NCI-H1105 treated with DMSO at 0.1 percent for 48 hours (cell line): ENCODE data around the gene RANBP2.
A peak's percentile ranks its signal among the peaks of the same experiment; 100 is the strongest.

ENCODE experiments used
- DNase-seq: peaks from one replicate; lab custom pipeline; 2025; lab: John Stamatoyannopoulos, UW

RANBP2 gene

DNA sequence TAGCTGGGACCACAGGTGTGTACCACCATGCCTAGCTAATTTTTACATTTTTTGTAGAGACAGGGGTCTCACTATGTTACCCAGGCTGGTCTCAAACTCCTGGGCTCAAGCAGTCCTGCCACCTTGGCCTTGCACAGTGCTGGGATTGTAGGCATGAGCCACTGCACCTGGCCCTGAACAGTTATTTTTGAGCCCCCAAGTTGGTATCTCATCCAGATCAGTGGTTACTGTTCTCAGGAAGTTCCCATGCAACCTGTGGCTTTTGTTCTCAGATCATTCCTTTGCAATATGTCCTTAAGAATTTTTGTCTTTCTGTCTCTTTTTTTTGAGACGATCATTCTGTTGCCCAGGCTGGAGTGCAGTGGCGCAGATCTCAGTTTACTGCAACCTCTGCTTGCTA is 59.6 kb downstream of the RANBP2 start:
- no peak for DNase-seq

DNA sequence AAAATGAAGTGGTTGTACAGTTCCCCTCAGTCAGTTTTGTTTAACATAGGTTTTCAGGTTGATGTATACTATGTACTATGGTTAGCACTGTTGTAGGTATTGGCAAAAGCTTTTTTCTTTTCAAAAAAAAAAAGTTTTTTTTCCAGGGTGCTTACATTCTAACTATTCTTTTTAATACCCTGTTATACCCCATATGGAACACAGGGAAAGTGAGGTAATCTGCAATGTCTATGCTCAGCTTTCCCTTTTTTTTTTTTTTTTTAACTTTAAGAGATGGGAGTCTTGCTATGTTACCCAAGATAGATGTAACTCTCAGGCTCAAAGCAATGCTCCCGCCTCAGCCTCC is 66.7 kb downstream of the RANBP2 start:
- no peak for DNase-seq

DNA sequence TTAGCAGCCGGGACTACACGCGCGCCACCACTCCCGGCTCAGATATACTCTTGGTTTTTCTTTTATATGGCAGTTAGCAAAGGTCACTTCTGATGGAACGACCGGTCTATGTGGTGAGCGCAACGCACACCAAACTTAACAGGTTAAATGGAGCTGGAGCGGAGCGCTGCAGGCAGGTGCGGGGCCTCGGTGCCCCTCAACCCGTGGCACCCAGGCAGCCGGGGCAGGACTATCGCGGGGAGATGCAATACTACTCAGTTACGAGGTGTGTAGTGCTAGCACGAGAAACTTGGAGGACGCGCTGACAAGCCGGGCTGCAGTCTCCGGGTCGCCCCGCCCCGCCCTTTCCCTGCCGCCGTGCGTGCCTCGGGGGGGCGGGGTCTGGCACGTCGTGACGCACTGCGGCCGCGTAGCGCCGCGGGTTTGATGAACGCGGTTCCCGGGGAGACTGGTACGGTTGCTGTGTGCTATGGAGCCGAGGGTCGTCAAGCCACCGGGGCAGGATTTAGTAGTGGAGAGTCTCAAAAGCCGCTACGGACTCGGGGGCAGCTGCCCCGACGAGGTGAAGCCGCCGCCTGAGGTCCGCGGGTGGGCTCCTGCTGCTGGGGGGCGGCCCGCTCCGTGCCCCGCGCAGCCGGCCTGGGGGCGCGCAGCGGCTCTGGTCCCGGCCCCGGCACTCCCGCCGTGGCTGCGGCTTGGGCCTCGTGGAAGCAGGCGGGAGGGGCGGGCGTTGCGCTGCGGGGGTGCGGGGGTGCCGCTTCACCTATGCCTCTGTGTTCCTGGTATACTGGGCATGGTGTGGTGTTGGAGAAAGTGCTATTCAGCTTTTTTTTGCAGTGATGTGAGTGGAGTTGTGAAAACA is 67.3 kb downstream of the RANBP2 start, which contains the start of gene CCDC138:
Gene CCDC138, plus strand, starts transcription at position 418 of the 862 bp plus-strand sequence. Its CDS starts 52 bp downstream, at position 470.
- DNase-seq, result peak; percentile 85

DNA sequence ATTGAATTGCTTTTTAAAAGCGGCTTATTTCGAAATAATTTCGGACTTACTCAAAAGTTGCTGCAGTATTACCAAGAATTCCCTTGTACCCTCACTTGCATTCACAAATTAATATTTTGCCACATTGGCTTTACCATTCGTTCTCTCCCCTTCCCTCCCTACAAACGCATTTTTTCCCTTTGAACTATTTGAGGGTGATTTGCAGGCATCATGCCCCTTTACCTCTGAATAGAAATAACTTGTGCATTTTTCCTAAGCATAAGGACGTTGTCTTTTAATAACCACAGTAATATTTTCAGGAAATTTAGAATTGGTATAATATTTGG is 67.9 kb downstream of the RANBP2 start:
- DNase-seq, result no peak

DNA sequence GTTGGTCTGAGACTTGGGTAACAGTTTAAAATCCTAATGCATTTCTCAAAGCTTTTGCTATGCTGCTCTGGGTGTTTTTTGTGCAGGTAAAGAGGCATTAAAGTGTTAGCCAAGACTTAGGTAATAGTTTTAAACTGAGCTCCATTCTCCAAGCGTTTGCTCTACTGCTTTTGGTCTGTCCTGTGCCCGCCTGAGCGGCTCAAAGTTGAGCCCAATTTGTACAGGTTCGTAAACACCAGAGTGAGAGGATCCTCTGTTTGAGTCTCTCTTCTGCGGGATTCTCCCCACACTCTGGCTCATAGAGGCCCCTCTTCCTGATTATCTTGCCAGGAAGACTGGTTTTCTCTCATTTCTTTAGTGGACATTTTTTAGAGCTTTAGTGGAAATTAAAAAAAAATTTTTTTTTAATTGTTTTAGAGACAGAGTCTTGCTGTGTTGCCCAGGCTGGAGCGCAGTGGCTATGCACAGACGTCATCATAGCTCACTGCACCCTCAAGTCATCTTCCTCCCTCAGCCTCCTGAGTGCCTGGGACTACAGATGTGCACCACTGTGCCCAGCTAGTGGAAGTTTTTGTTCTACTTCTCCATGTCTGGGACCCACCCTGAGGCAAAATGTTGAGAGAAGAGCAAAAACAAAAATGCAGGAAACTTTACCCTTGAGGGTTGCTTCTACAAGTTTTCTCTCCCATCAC is 83.9 kb downstream of the RANBP2 start:
- no peak for DNase-seq

DNA sequence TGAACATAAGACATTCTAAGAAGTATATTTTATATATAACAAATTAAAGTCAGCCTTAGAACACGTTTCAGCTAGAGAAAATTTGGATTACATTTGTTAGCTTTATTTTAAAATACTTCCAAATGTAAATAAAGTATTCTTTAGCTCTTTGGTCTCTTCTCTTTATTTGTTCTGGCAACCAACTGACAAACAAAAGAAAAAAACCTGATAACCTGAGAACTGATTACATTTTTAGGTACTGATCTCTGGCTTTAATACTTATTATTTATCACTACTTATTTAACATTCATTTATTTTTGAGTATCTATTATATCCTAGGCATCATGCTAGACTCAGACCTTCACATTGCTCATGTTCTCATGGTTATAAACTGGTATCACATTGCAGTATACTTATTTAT is 85.8 kb downstream of the RANBP2 start:
- DNase-seq, result no peak

DNA sequence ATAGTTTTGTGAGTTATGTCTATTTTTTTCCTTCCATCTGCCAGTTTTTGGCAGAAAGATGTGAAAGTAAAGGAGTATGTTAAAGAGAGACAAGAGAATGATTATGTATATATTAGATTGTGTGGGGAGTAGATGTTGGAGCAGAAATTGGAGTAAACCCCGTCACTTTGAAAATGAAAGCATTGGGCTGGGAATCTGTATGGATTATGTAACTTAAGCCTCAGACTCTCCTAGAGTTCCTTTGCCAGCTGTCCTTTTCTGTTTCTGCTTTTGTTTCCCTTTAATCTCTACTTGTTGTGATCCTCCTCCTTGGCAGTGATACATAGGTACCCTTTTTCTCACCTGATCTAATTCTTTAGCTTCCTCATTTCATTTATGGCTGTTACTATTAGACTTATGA is 86.5 kb downstream of the RANBP2 start:
- no peak for DNase-seq

DNA sequence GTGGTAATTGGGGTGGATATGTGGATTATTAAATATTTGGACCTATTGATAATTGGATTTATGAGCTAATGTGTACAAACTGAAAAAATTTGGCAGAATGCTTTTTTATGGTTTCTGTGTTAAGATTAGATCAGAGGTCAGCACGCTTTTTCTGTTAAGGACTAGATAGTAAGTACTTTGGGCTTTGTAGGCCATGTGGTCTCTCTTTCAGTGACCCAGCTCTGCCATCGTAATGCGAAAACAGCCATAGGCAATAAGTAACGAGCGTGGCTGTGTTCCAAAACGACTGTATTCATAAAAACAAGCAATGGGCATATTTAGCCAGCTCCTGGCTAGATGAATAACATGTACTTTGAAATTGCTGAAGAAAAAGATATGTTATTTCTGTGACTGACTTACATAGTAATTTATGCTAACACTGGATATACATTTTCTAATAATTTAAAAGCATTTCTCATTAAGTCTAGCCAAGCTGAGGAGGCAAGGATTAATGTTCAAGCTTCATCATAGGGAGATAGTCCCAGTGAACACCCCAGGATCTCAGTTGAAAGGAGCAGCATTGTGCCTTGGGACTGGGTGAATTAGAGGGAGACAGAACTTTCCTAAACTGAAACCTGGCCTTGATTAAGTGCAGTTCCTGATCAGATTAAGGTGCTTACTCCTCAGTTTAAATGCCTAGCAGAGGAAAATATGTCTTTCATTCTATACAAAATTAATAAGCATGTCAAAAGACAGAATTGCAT is 87.3 kb downstream of the RANBP2 start:
- DNase-seq, result peak; percentile 9

DNA sequence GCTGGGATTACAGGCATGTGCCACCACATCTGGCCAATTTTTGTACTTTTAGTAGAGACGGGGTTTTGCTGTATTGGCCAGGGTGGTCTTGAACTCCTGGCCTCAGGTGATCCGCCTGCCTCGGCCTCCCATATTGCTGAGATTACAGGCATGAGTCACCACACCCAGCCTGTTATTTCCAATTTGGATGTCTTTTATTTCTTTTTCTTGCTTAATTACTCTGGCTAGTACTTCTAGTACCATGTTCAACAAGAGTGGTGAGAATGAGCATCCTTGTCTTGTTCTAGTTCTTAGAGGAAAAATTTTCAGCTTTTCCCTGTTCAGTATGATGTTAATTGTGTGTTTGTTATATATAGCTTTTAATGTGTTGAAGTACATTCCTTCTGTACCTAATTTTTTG is 90.7 kb downstream of the RANBP2 start:
- no peak for DNase-seq

DNA sequence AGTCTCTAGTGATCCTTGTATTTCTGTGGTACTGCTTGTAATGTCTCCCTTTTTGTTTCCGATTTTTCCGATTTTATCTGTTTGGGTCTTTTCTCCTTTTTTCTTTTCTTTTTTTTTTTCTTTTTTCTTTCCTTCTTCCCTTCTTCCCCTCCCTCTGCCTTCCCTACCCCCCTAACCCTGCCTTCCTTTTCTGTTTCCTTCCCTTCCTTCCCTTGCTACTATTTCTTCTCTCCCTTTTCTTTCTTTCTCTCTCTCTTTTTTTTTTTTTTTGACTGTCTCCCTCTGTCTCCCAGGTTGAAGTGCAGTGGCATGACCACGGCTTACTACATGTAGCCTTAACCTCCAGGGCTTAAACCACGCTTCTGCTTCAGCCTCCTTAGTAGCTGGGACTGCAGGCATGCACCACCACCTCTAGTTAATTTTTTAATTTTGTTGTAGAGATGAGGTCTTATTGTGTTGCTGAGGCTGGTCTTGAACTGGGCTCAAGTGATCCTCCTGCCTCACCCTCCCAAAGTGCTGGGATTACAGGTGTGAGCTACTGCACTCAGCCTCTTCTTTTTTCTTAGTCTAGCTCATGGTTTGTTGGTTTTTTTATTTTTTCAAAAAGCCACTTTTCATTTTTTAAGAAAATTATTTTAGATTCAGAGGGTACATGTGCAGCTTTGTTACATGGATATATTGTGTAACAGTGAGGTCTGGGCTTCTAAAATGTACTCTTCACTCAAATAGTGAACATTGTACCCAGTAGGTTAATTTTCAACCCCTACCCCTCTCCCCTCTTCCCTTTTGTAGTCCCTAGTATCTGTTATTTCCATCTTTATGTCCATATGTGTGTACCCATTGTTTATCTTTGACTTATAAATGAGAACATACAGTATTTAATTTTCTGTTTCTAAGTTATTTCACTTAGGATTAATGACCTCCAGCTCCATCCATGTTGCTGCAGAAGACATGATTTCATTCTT is 92.0 kb downstream of the RANBP2 start:
- DNase-seq, result no peak

DNA sequence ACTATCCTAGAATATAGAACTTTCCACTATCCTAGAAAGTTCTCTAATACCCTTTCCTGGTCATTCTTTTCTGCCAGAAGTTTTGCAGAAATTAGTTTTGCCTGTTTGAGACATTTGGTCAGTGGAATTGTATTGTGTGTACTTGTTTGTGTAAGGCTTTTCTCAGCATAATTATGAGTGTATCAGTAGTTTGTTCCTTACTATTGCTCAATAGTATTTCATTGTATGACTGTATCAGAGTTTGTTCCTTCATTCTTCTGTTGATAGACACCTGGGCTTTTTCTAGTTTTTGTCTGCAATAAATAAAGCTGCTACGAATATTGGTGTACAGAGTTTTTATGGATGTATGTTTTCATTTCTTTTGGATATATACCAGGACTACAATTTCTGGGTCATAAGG is 94.5 kb downstream of the RANBP2 start:
- DNase-seq, result no peak

DNA sequence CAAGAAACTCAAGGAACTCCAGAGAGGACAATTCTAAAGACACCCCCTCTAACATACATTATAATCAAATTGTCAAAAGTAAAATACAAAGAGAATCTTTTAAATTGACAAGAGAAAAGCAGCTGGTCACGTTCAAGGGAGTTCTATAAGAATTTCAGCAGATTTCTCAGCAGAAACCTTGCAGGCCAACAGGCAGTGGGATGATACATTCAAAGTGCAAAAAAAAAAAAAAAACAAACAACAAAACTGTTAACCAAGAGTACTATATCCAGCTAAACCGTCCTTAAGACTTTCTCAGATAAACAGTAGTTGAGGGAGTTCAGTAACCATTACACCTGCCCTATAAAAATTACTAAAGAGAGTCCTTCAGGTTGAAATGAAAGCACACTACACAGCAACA is 101.2 kb downstream of the RANBP2 start:
- no peak for DNase-seq

DNA sequence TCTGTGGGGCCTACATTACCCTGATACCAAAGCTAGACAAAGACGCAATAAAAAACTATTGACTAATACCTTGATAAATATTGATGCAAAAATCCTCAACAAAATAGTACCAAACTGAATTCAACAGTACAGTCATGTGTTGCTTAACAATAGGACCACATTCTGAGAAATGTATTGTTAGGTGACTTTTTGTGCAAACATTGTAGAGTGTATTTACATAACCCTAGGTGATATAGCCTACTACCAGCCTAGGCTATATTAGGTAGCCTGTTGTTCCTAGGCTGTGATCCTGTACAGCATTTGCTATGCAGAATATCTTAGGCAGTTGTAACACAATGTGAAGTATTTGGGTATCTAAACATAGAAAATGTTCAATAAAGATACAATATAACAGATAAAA is 104.0 kb downstream of the RANBP2 start:
- DNase-seq, result no peak

DNA sequence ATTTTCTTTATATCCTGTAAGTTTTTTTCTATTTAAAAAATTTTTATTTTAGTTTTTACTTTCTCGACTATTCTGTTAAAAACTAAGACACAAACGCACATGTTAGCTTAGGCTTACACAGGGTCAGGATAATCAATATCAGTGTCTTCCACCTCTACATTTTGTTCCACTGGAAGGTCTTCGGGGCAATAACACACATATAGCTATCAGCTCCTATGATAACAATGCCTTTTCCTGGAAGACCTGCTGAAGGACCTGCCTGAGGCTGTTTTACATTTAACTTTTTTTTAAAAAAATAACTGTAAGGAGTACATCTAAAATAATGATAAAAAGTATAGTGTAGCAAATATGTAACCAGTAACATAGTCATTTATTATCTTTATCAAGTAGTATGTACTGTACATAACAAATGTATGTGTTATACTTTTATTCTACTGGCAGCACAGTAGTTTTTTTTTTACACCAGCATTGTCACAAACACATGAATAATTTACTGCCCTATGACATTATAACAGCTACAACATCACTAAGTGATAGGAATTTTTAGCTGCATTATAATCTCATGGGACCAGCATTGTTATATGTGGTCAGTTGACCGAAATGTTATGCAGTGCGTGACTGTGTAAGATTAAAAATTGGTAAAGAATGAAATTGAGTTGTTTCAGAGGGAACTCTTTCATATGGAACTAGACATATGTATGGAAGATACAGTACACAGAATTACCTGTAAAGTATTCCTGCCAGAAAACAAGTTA is 105.2 kb downstream of the RANBP2 start:
- DNase-seq, result no peak

DNA sequence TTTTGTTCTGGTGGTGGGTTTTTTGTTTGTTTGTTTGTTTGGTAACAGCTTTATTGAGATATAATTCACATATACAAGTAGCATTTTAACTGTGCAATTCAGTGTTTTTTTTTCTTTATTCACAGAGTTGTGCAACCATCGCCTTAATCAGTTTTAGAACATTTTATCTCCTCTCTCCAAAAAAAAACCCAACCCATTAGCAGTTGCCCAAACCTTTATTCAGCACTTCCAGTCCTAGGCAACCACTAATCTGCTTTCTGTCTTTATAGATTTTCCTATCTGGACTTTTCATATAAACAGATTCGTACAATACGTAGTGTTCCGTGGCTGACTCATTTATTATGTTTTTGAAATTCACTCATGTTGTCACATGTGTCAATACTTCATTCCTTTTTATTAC is 106.0 kb downstream of the RANBP2 start:
- no peak for DNase-seq

DNA sequence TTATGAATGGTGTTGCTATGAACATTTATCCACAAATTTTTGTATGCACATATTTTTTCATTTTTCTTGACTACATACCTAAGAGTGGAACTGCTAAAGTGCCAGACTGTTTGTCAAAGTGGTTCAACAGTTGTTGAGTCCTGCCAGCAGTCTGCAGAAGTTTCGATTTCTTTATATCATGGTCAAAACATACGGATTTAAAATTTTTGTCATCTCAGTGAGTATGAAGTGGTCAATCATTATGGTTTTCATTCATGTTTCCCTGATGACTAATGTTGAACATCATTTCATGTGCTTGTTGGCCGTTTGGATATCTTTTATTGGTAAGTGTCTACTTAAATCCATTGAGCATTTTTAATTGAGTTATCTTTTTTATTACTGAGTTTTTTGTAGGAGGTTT is 106.5 kb downstream of the RANBP2 start:
- DNase-seq, result no peak

DNA sequence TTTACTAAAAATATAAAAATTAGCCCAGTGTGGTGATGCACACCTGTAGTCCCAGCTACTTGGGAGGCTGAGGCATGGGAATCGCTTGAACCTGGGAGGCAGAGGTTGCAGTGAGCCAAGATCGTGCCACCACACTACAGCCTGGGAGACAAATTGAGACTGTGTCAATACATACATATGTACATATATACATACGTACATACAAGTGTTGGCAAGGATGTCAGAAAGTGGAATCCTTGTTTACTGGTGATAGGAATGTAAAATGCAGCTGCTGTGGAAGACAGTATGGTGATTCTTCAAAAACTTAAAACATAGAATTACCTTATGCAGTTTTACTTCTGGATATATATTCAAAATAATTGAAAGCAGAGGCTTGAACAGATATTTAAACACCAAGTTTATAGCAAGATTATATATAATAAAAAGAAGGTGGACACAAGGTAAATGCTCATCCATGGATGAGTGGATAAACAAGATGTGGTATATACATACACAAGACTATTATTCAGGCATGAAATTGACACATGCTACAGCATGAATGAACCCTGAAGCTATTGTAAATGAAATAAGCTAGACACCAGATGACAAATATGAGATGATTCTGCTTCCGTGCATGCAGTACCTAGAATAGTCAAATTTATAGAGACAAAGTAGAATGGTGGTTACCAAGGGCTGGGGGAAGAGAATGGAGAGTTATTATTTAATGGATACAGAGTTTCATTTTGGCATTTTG is 110.5 kb downstream of the RANBP2 start:
- DNase-seq, result no peak

DNA sequence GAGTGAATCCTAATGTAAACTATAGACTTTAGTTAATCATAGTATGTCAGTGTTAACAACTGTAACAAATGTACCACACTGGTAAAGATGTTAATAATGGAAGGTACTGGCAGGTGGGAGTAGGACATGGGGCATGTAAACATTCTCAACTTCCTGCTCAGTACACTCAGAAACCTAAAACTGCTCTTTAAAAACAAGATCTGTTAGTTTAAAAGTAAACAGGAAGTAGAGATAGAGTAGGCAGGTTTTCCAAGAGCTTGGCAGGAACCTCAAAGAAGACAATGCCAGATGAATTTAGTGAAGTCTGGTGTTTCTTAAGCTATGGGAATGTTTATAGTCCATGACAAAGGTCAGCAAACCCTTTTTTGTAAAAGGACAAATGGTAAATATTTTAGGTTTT is 113.9 kb downstream of the RANBP2 start:
- DNase-seq, result no peak

DNA sequence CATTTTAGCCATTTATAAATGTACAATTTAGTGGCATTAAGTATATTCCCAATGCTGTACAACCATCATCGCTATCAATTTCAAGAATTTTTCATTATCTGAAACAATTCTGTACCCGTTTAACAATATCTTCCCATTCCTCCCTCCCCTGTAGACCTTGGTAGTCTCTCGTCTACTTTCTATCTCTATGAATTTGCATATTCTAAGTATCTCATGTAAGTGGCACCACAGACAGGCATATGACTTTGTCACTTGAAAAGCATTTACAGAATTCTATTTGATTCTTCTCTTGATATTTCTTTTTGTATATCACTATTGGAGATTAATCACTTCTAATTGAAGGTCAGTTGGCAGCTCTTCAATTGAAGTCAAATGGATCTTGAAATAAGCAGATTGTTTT is 115.3 kb downstream of the RANBP2 start:
- no peak for DNase-seq

DNA sequence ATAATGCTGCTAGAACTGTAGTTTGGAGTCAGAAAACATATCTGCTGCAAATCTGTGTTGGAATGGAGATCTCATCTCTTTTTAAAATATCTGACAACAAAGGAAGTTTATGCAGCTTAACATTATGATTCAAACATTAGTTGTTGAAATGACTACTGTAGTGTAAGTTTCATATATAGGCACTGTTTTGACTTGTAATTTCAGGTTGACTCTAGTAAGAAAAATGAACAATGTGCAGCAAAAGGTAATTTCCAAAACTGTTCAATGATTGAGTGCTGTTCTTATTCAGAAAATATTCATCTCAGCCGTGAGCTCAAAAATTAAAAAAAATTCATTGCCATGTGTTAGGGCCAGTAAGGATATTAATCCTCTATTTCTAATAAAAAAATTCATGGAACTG is 115.8 kb downstream of the RANBP2 start:
- no peak for DNase-seq
